Trophoblast cell (in vitro differentiated cells and primary cell): ENCODE measurements around the gene SELENOI.

ENCODE experiments used
- DNase-seq, 2 donors: peaks; one replicate each; pipeline ENCODE4 v3.0.0-alpha.2; 2016
- H2AFZ ChIP-seq: 2 replicates; pipeline ENCODE4 v1.6.1; 2013; ENCODE audit warnings: low read length, moderate library complexity, mild to moderate bottlenecking; ENCODE audit not compliant: insufficient read depth, poor library complexity
- H2AK5ac ChIP-seq: 2 replicates; pipeline ENCODE4 v1.6.1; 2013; ENCODE audit warnings: mild to moderate bottlenecking, low read length
- H2BK120ac ChIP-seq: 2 replicates; pipeline ENCODE4 v1.6.1; 2013; ENCODE audit warnings: low read length, mild to moderate bottlenecking, moderate library complexity; ENCODE audit not compliant: insufficient read depth, poor library complexity
- H2BK12ac ChIP-seq: 2 replicates; pipeline ENCODE4 v1.6.1; 2013; ENCODE audit warnings: mild to moderate bottlenecking, low read length, moderate library complexity
- H2BK5ac ChIP-seq: 2 replicates; pipeline ENCODE4 v1.6.1; 2013; ENCODE audit warnings: low read length, low read depth, moderate library complexity, mild to moderate bottlenecking; ENCODE audit not compliant: poor library complexity
- H3K14ac ChIP-seq: 2 replicates; pipeline ENCODE4 v1.6.1; 2013; ENCODE audit warnings: mild to moderate bottlenecking, low read length
- H3K18ac ChIP-seq: 2 replicates; pipeline ENCODE4 v1.6.1; 2013; ENCODE audit warnings: mild to moderate bottlenecking, low read length
- H3K23ac ChIP-seq: 2 replicates; pipeline ENCODE4 v1.6.1; 2013; ENCODE audit warnings: low read length
- H3K27ac ChIP-seq: 2 replicates; pipeline ENCODE4 v1.5.1; 2013; ENCODE audit warnings: low read depth, mild to moderate bottlenecking, inconsistent platforms, low read length, moderate library complexity
- H3K27me3 ChIP-seq: 2 replicates; pipeline ENCODE4 v1.6.1; 2013; ENCODE audit warnings: inconsistent platforms, mild to moderate bottlenecking, low read length, moderate library complexity; ENCODE audit not compliant: insufficient read depth
- H3K36me3 ChIP-seq, 2 experiments: 1 replicate in 1 of 2; 2 replicates in 1 of 2; pipeline ENCODE4 v1.6.1; 2013; ENCODE audit warnings: low read length in 2 of 2, mild to moderate bottlenecking in 2 of 2, moderate library complexity in 1 of 2; ENCODE audit not compliant: insufficient read depth in 2 of 2, control insufficient read depth in 1 of 2
- H3K4ac ChIP-seq: 2 replicates; pipeline ENCODE4 v1.6.1; 2013; ENCODE audit warnings: low read depth, mild to moderate bottlenecking, low read length, moderate library complexity
- H3K4me1 ChIP-seq, 2 experiments: 1 replicate in 1 of 2; 2 replicates in 1 of 2; pipeline ENCODE4 v1.6.1; 2013; ENCODE audit warnings: low read length in 2 of 2, mild to moderate bottlenecking in 2 of 2, moderate library complexity in 1 of 2; ENCODE audit not compliant: insufficient read depth in 2 of 2, control insufficient read depth in 1 of 2
- H3K4me2 ChIP-seq: 2 replicates; pipeline ENCODE4 v1.6.1; 2013; ENCODE audit warnings: inconsistent platforms, mild to moderate bottlenecking, low read length, moderate library complexity
- H3K4me3 ChIP-seq: 2 replicates; pipeline ENCODE4 v1.5.1; 2013; ENCODE audit warnings: mild to moderate bottlenecking, low read depth, low read length, inconsistent platforms
- H3K79me1 ChIP-seq: one replicate; pipeline ENCODE4 v1.6.1; 2013; ENCODE audit warnings: low read length
- H3K79me2 ChIP-seq: 2 replicates; pipeline ENCODE4 v1.6.1; 2013; ENCODE audit warnings: low read length, mild to moderate bottlenecking; ENCODE audit not compliant: control insufficient read depth, insufficient read depth, poor library complexity
- H3K9ac ChIP-seq: 2 replicates; pipeline ENCODE4 v1.6.1; 2013; ENCODE audit warnings: mild to moderate bottlenecking, low read length
- H3K9me3 ChIP-seq: 2 replicates; pipeline ENCODE4 v1.6.1; 2013; ENCODE audit warnings: low read depth, mild to moderate bottlenecking, control low read depth, inconsistent platforms, low read length; ENCODE audit not compliant: insufficient read depth
- H4K12ac ChIP-seq: 2 replicates; pipeline ENCODE4 v1.6.1; 2013; ENCODE audit warnings: low read depth, mild to moderate bottlenecking, low read length, moderate library complexity
- H4K8ac ChIP-seq: 2 replicates; pipeline ENCODE4 v1.6.1; 2013; ENCODE audit warnings: low read depth, mild to moderate bottlenecking, low read length, moderate library complexity
- H4K91ac ChIP-seq: one replicate; pipeline ENCODE4 v1.6.1; 2013; ENCODE audit warnings: low read depth, mild to moderate bottlenecking, low read length, moderate library complexity
- WGBS: extraction: QIAGEN DNeasy Blood & Tissue Kit; methylation state at CpG from one replicate; pipeline ENCODE4 v1.1.7; 2013; ENCODE audit warnings: missing lambda C conversion rate; ENCODE audit not compliant: insufficient read length, insufficient coverage; ENCODE audit errors: extremely low coverage; 5-methylcytosine and 5-hydroxymethylcytosine counted together

Gene SELENOI

DNA sequence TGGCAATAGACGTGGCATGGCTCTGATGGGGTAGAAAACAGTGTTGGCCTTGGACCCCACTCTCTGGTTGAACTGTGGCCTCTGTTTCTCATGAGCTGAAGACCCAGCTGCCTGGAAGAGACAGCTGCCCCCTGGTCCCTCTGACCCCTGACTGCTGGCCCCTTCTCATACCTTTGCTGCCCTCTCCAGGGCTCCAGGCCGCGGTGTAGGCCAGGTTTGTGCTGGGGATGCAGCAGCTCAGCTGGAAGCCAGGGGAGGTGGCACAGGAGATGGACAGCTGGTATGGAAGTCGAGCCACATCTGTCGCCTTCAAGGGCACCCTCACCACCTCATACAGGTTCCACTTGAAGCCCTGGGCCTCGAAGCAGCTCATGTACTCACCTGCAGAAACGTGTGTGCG, 31.7 kb upstream of the SELENOI start:
- Histone ChIP-seq H2AFZ (no peak overlapping the region), H2BK12ac (no peak overlapping the region), H3K23ac (no peak overlapping the region), H3K4me1 (peaks cover 0 to 2% of the 10 kb centered on the region in 2 experiments), H4K91ac (no peak overlapping the region), H2BK5ac (no peak overlapping the region), H3K18ac (no peak overlapping the region), H3K14ac (no peak overlapping the region), H2BK120ac (no peak overlapping the region), H3K27ac (no peak overlapping the region), H3K36me3 (no peaks in the 10 kb centered on the region), H3K27me3 (no peaks in the 10 kb centered on the region), H3K4ac (no peak overlapping the region), H3K9me3 (peaks cover 1% of the 10 kb centered on the region), H3K4me3 (no peak overlapping the region), H4K8ac (no peak overlapping the region), H3K9ac (no peak overlapping the region), H3K4me2 (no peak overlapping the region), H3K79me2 (no peaks in the 10 kb centered on the region), H3K79me1 (no peaks in the 10 kb centered on the region), H2AK5ac (no peak overlapping the region), H4K12ac (no peak overlapping the region)
- no peak for DNase-seq
- WGBS: no CpG with 5 or more reads among the region's 8 CpGs

- peaks cover 0 to 2% of the 10 kb centered on the region in 2 experiments for H3K4me1 ChIP-seq
- H3K4me3 ChIP-seq: no peak overlapping the region
- no peak overlapping the region for H4K91ac ChIP-seq
- H2AFZ ChIP-seq: no peak overlapping the region
- H4K8ac ChIP-seq: no peak overlapping the region
- H4K12ac ChIP-seq: no peak overlapping the region
- H3K36me3 ChIP-seq: no peaks in the 10 kb centered on the region
- no peaks in the 10 kb centered on the region for H3K27me3 ChIP-seq
- H3K9me3 ChIP-seq: peaks cover 1% of the 10 kb centered on the region
- no peak overlapping the region for H2BK5ac ChIP-seq
- H3K14ac ChIP-seq: no peak overlapping the region
- H3K79me2 ChIP-seq: no peaks in the 10 kb centered on the region
- H3K4me2 ChIP-seq: no peak overlapping the region
- no peak overlapping the region for H3K4ac ChIP-seq
- no peak overlapping the region for H2AK5ac ChIP-seq
- no peak overlapping the region for H3K9ac ChIP-seq
- no peak overlapping the region for H3K27ac ChIP-seq
- H3K79me1 ChIP-seq: no peaks in the 10 kb centered on the region
- H3K23ac ChIP-seq: no peak overlapping the region
- no peak for DNase-seq
- WGBS: no CpG with 5 or more reads among the region's 2 CpGs
- H2BK12ac ChIP-seq: no peak overlapping the region
- no peak overlapping the region for H3K18ac ChIP-seq
- no peak overlapping the region for H2BK120ac ChIP-seq
Observed at GRCh38 chr2:26316041-26316440, 29.9 kb upstream of the SELENOI start.

DNA sequence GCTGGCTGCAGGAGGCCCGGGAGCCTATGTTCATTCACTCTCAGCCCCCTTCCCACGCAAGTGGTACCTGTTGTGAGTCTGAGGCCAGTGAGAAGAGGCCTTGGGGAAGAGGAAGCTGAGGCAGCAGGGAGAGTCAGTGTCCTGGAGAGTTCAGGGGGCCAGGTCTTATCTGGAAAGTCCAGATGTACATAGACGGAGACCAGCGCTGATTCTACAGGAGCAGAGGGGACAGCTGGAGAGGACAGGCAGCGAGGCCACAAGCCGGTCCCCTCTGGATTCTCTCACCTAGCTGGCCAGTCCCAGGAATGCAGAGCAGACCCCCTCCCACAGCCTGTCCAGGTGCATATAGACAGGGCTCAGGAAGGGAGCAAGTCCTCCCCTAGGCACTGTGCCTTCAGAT, 29.1 kb upstream of the SELENOI start:
- peaks cover 0 to 2% of the 10 kb centered on the region in 2 experiments for H3K4me1 ChIP-seq
- no peak overlapping the region for H3K27ac ChIP-seq
- no peak overlapping the region for H3K9ac ChIP-seq
- H4K8ac ChIP-seq: no peak overlapping the region
- no peak overlapping the region for H3K4ac ChIP-seq
- peaks cover 1% of the 10 kb centered on the region for H3K9me3 ChIP-seq
- no peak overlapping the region for H3K18ac ChIP-seq
- H2BK12ac ChIP-seq: no peak overlapping the region
- no peak overlapping the region for H2AK5ac ChIP-seq
- H3K14ac ChIP-seq: no peak overlapping the region
- H3K79me2 ChIP-seq: no peaks in the 10 kb centered on the region
- no peak overlapping the region for H4K91ac ChIP-seq
- no peaks in the 10 kb centered on the region for H3K36me3 ChIP-seq
- H3K27me3 ChIP-seq: no peaks in the 10 kb centered on the region
- no CpG with 5 or more reads among the region's 6 CpGs for WGBS
- no peak for DNase-seq
- H3K23ac ChIP-seq: no peak overlapping the region
- no peak overlapping the region for H2BK5ac ChIP-seq
- H3K79me1 ChIP-seq: no peaks in the 10 kb centered on the region
- H2BK120ac ChIP-seq: no peak overlapping the region
- H4K12ac ChIP-seq: no peak overlapping the region
- no peak overlapping the region for H2AFZ ChIP-seq
- H3K4me3 ChIP-seq: no peak overlapping the region
- H3K4me2 ChIP-seq: no peak overlapping the region

DNA sequence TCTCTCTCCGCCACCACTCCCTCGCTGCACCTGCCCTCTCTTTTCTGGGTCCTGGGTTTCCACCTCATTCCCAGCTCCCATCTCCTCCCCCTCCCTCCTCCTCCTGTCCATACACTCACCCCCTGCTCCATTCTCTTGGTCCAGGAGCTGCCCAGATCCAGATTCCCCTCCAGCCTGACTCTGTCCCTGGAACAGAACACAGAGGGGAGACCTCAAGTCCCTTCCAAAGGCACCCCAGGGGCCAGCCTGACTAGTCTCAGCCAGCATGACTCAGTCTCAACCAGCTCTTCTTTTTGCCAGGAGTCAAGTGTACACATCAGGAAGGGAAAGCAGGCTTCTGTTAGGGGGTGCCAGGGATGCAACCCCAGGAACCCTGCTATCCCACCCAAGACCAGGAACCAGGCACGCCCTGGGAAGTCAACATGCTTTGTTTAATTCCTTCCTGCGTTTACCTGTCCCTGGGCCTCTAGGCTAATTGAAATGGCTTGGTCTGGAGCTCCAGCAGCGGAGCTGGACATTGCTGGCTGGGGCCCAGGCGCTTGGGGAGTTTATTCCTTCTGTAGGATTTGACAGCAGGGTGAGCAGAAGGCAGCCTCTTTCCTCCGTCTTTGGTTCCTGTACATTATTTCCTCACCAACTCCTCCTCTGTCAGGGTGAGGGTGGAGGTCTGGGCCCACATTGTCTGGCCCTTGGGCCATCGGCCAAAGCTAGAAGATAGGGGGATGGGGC, 28.4 kb upstream of the SELENOI start:
- H3K18ac ChIP-seq: no peak overlapping the region
- no peaks in the 10 kb centered on the region for H3K79me2 ChIP-seq
- H3K79me1 ChIP-seq: no peaks in the 10 kb centered on the region
- peaks cover 0 to 2% of the 10 kb centered on the region in 2 experiments for H3K4me1 ChIP-seq
- no peak overlapping the region for H4K91ac ChIP-seq
- H3K36me3 ChIP-seq: no peaks in the 10 kb centered on the region
- H2BK120ac ChIP-seq: no peak overlapping the region
- H3K9ac ChIP-seq: no peak overlapping the region
- no peak overlapping the region for H3K23ac ChIP-seq
- no peak overlapping the region for H4K8ac ChIP-seq
- no peak overlapping the region for H2BK5ac ChIP-seq
- no peak overlapping the region for H3K4me3 ChIP-seq
- H2AFZ ChIP-seq: no peak overlapping the region
- no peak overlapping the region for H2BK12ac ChIP-seq
- no peak overlapping the region for H3K14ac ChIP-seq
- no CpG with 5 or more reads among the region's 8 CpGs for WGBS
- H3K9me3 ChIP-seq: peaks cover 1% of the 10 kb centered on the region
- no peaks in the 10 kb centered on the region for H3K27me3 ChIP-seq
- no peak overlapping the region for H3K27ac ChIP-seq
- H3K4ac ChIP-seq: no peak overlapping the region
- no peak overlapping the region for H4K12ac ChIP-seq
- no peak for DNase-seq
- H3K4me2 ChIP-seq: no peak overlapping the region
- H2AK5ac ChIP-seq: no peak overlapping the region
